Measurements from ENCODE around the gene SVOP.
"Not testable (repeated sequence)": the region's sequence is repeated elsewhere in the genome, so short reads cannot be mapped to it uniquely, and the experiment has no call there.

Gene SVOP

DNA sequence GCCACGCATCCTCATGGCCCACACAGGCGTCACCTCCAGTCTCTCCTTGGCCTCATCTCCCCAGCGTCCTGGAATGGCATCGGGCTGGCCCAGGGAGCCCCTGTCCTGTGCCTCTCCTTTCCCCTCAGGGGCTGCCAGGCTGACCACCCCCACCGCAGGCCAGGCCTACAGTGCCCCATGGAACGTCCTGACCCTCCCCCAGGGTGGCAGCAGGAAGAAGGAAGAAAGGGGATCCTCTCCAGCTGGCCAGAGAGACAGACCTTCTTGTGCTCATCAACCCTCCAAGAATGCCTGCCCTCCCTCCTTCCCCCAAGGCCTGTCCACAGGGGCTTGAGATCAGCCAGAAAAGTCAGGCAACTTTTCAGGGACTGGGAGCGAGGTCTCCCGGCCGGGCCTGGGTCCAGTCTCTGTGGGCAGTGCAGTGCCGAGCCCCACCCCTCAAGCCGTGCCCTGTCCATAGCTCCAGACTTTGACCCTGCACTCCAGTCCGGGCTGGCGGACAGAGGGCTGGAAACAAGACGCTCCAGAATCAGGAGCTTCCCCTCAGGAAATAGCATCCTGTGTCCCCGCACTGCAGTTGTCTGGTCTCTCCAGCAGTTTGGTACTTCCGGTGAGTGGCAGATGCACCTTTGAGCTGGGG is 141.1 kb downstream of the SVOP start, which contains the start of gene DAO:
TSS of gene DAO (plus strand) at position 478 of the 640 bp plus-strand sequence. CDS start 4,915 bp downstream, outside the sequence.
- DNase-seq = no peak

DNA sequence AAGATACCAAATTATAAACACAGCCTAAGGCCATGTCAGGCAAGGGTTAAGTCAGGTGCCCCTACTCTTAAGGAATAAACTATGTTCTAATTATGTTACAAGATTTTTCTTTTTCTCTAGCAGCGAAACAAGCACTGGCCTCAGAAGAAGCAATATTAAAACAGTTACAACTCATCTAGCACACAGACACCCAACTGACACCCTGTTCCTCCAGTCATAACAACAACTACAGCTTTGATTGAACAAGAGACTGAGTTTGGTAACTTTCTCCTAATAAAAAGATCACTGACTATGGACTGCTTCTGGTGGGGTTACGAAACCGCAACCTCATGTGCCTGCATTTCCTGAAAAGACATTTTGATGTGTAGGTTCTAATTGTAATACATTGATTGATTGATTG is 144.3 kb downstream of the SVOP start:
- no peak for DNase-seq

DNA sequence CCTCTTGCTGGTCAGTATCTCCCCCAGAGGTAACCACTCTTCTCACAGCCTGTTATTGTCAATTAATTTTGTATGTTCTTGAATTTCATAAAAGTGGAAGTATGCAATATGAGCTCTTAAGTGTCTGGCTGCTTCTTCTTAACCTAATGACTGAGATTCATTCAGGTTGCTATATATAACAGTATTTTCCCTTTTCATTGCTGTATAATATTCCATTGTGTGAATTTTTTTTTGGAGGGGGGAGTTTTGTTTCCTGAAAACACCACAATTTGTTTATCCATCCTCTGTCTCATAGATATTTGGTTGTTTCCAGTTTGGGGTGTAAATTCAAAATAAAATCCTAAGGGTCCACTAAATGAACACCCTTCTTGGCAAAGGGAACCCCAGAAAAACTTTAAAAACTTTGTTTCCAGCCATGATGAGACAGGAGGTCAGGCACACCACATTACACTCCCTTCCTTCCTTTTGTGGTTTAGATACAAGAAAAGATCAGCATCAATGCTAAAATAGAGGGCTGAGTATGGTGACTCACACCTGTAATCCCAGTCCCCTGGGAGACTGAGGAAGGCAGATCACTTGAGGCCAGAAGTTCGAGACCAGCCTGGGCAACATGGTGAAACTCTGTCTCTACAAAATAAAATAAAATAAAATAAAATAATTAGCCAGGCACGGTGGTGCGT is 145.0 kb downstream of the SVOP start:
- no peak for DNase-seq

DNA sequence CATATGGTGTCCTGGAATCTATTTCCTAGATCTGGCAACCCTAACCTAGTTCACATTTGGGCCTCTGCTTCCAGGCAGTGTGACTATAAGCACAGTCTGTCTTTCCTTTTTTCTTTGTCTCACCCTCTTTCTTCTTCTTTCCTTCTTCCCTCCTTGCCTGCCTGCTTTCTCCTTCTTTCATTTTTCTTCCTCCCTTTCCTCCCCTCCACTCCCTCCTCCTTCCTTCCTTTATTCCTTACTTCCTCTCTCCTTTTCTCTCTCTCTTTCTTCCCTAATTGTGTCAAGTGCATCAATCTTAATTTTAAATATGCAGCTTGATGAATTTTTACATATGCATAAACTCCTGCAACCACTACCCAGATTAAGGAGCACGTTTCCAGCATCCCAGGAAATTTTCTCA is 145.6 kb downstream of the SVOP start:
- DNase-seq = no peak

DNA sequence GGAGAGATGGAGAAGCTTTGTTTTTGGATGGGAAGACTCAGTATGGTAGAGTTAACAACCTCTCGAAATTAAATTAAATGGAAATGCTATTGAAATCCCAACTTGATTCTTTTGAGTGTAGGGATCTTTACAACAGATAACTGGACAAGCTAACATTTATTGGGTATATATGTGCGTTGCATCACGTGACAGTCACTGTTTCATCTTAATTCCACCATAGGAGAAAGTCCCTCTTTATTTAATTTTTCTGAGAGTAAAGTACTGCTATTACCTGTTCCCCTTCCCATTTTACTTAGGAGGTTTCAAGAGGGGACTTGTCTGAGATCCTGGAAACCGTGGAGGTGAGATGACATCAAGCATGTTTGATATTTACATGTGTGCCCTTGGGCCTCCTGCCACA is 152.1 kb downstream of the SVOP start:
- no peak for DNase-seq

DNA sequence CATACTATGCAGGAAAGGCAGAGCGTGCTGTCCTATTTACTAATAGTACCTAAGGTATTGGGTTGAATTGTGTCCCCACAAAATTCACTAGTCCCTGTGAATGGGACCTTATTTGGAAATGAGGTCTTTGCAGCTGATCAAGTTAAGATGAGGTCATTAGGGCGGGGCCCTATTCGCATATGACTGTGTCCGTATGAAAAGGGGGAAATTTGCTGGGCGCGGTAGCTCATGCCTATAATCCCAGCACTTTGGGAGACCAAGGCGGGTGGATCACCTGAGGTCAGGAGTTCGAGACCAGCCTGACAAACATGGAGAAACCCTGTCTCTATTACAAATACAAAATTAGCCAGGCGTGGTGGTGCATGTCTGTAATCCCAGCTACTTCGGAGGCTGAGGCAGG is 154.8 kb downstream of the SVOP start:
- DNase-seq = not testable (repeated sequence)

DNA sequence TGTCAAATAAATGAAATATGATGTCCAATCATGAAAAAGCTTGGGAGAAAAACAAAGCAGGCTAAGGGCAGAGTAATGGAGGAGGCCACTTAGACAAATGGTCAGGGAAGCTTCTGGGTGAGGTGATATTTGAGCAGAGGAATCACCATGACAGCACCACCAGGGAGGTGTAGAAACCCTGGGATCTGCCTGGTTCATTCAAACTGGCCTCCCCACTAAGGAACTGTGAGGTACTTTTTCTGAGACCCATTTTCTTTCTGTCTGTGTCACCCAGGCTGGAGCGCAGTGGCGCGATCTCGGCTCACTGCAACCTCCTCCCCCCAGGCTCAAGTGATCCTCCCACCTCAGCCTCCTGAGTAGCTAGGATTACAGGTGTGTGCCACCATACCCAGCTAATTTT is 155.7 kb downstream of the SVOP start:
- DNase-seq = no peak

DNA sequence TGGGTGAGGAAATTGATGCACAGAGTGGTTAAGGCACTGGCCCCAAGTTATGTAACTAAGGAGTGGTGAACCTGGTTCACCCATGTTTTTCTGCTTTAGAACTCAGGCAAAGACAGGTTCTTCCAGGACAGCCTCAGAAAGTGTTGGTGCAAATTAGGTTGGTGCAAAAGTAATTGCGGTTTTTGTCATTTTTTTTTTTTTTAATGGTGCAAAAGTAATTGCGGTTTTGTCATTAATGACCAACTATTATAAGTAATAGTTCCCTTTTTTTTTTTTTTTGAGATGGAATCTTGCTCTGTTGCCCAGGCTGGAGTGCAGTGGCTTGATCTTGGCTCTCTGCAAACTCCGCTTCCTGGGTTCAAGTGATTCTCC is 158.3 kb downstream of the SVOP start:
- no peak for DNase-seq

DNA sequence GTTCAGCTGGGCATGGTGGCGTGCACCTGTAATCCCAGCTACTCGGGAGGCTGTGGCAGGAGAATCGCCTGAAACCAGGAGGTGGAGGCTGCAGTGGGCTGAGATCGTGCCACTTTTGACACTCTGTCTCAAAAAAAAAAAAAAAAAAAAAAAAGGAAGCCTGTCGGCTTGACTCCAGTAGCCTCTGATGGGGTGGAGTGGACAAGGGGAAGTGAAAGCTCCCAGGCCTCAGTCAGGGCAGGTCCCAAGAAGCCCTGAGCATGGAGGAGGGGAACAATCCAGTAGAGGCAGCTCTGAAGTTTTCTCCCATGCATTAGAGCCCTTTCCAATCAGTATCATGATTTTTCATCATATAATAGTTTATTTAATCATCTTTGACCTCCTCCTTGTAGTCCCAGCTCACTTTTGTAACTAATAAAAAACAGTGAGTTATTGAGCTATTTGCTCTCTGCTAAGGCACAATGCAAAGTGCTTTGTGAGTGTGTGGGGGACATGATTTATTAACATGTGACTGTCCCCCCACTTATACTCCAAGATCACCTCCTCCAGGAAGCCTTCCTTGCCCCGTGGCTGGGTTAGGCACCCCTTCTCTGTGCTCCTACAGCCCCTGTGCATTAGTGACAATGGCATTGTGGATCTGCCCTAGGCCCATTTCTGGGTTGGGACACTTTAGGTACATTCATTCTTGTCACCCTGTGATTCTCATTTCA is 158.8 kb downstream of the SVOP start:
- no peak for DNase-seq

DNA sequence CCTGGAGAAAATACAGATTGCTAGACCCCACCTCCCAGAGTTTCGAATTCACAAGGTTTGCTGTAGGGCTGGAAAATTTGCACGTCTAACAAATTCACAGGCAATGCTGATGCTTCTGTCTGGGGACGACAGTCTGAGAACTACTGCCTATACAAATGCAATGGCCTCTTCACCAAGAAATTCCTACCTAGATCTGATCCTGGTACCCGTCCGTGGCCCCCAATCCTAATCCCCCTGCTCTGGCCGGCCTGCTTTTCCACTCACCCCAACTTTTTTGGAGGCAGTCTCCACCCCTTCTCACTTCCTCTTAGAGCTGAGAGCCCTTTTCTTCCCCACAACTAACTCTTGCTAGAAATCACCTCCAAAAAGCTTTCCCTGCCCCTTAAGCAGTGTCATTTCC is 160.4 kb downstream of the SVOP start:
- no peak for DNase-seq

DNA sequence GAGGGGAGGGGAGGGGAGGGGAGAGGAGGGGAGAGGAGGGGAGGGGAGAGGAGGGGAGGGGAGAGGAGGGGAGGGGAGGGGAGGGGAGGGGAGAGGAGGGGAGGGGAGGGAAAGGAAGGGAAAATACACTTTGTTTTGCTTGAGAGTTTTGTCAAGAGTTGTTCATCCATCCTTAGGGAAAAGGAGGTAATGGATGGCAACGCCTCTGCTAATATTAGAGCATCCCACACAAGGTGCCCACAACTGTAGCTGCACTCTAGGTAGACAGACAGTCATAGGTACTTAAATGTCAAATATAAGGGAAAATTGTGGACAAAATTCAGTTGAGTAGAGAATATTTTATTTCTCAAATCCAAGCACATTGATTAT is 161.0 kb downstream of the SVOP start:
- DNase-seq = no peak

DNA sequence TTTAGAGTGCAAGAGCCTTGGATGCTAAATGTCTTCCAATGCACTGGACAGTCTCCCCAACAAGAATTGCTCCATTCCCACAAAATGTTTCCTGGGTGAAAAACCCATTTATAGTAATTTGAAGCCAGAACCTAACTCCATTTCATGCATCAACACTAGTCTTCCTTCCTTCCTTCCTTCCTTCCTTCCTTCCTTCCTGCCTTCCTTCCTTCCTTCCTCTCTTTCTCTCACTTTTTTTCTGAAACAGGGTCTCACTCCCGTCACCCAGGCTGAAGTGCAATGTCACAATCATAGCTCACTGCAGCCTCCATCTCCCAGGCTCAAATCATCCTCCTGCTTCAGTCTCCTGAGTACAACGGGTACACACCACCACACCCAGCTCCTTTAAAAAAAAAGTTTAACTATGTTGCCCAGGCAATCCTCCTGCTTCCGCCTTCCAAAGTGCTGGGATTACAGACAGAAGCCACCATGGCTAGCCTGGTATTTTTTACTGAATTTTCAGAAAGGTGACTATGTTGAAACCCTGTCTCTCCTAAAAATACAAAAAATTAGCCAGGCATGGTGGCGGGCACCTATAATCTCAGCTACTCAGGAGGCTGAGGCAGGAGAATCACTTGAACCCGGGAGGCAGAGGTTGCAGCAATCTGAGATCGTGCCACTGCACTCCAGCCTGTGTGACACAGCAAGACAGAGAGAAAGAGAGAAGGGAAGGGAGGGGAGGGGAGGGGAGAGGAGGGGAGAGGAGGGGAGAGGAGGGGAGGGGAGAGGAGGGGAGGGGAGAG is 161.5 kb downstream of the SVOP start:
- not testable (repeated sequence) for DNase-seq

DNA sequence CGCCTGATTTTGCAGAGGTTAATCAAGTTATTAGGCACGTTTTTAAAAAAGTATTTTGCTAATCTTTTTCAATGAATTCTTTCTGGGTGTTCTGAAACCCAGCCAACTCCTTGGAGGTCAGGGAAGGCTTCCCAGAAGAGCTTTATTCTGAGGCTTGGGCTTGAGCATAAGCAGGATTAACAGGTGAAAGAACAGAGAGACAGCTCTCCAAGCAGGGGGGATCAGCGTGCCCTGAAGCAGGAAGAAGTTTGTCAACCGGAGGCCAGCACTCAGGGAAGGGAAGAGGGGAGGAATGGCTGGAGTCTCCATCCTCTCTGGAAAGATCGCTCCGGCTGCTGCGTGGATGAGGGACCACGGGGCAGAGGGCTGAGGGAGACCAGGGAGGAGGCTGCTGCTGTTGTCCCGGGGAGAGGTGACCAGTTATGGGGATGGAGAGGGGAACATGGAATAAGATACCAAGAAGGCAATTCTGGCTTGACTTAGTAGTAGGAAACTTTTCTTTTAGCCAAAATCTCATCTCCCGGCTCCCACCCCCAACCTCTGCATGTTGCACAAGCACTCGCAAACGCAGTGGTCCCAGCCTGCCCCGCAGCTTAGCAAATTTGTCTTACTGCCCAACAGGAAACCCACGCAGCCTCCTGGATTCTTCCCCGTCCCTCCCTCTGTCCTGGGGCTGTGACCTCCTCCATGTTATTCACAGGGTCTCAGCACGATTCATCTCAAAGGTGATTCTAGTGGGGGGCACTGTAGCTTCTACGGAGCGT is 162.4 kb downstream of the SVOP start:
- DNase-seq = no peak
